H1 (cell line): ENCODE results near the gene C17orf107. TPM values are rescaled to one million over a fixed set of nuclear protein-coding genes. Genes with fewer than 3 reads are reported as not detected.

Experiments
- CTCF ChIA-PET: fragments of 300-600 bp; sonication (Branson Sonifier 250); formaldehyde crosslinking; loops from one replicate; lab custom pipeline; 2021; ENCODE audit not compliant: partially characterized antibody; lab: Charles Lee
- POLR2A ChIA-PET: fragments of 300-600 bp; sonication (Branson Sonifier 250); formaldehyde crosslinking; loops from one replicate; lab custom pipeline; 2021; ENCODE audit warnings: inconsistent platforms; ENCODE audit not compliant: partially characterized antibody; lab: Charles Lee
- DNase-seq, 2 experiments: peaks; one replicate each; pipeline versions ENCODE4 v3.0.0 to v3.0.0-alpha.2; 2010 to 2022; ENCODE audit warnings: low spot score in 2 of 2, low read depth in 1 of 2, mixed read lengths in 1 of 2
- FAIRE-seq: peaks from 2 replicates; lab custom pipeline; 2011; peaks lifted over from hg19 to GRCh38; lab: Jason Lieb, UNC
- H2AFZ ChIP-seq: 2 replicates; pipeline ENCODE4 v1.8.1; 2012; ENCODE audit warnings: low read length, inconsistent platforms
- H2AK5ac ChIP-seq: 2 replicates; pipeline ENCODE4 v1.6.1; 2013; ENCODE audit warnings: low read depth, low read length
- H2BK120ac ChIP-seq: replicated peaks from 2 replicates; pipeline ENCODE3; 2013; ENCODE audit warnings: low read depth, low read length, inconsistent platforms
- H2BK12ac ChIP-seq: 2 replicates; pipeline ENCODE4 v1.6.1; 2013; ENCODE audit warnings: low read depth, low read length
- H2BK15ac ChIP-seq: 2 replicates; pipeline ENCODE4 v1.6.1; 2013; ENCODE audit warnings: low read length
- H2BK20ac ChIP-seq: 2 replicates; pipeline ENCODE4 v1.6.1; 2013; ENCODE audit warnings: low read length
- H2BK5ac ChIP-seq: 2 replicates; pipeline ENCODE4 v1.6.1; 2013; ENCODE audit warnings: low read depth, low read length
- H3K14ac ChIP-seq: 2 replicates; pipeline ENCODE4 v1.6.1; 2013; ENCODE audit warnings: inconsistent platforms; ENCODE audit not compliant: insufficient read length
- H3K18ac ChIP-seq: 2 replicates; pipeline ENCODE4 v1.6.1; 2013; ENCODE audit warnings: low read length; ENCODE audit errors: extremely low read depth
- H3K23ac ChIP-seq: 2 replicates; pipeline ENCODE4 v1.6.1; 2013; ENCODE audit warnings: inconsistent platforms; ENCODE audit not compliant: insufficient read length
- H3K23me2 ChIP-seq: 2 replicates; pipeline ENCODE4 v1.6.1; 2013; ENCODE audit warnings: low read depth, low read length
- H3K27ac ChIP-seq: 2 replicates; pipeline ENCODE4 v1.6.1; 2011; ENCODE audit warnings: low read depth, low read length, inconsistent platforms
- H3K27me3 ChIP-seq, 4 experiments: replicated peaks in 1 of 4; 1 replicate in 1 of 4; 2 replicates in 3 of 4; pipeline versions ENCODE4 v1.6.1 to v1.8.1; 2011 to 2013; ENCODE audit warnings: low read length in 3 of 4, mild to moderate bottlenecking in 3 of 4, inconsistent platforms in 2 of 4, mixed read lengths in 2 of 4, moderate library complexity in 1 of 4; ENCODE audit not compliant: control insufficient read depth in 3 of 4, insufficient read depth in 3 of 4; ENCODE audit errors: extremely low read depth in 1 of 4
- H3K36me3 ChIP-seq, 4 experiments: 2 replicates each; pipeline versions ENCODE4 v1.6.1 to v1.8.1; 2011 to 2013; ENCODE audit warnings: mild to moderate bottlenecking in 4 of 4, low read length in 3 of 4, moderate library complexity in 2 of 4, control low read depth in 1 of 4, inconsistent platforms in 1 of 4; ENCODE audit not compliant: insufficient read depth in 4 of 4, control insufficient read depth in 2 of 4
- H3K4ac ChIP-seq: replicated peaks from 2 replicates; pipeline ENCODE3; 2013; ENCODE audit warnings: low read length, low read depth, mixed read lengths, inconsistent platforms; ENCODE audit not compliant: insufficient read length
- H3K4me1 ChIP-seq, 4 experiments: replicated peaks in 1 of 4; 1 replicate in 1 of 4; 2 replicates in 3 of 4; pipeline versions ENCODE4 v1.6.1 to v1.8.1; 2011 to 2013; ENCODE audit warnings: low read length in 3 of 4, inconsistent platforms in 2 of 4, mixed read lengths in 1 of 4; ENCODE audit not compliant: insufficient read depth in 4 of 4, control insufficient read depth in 3 of 4
- H3K4me2 ChIP-seq, 2 experiments: 2 replicates each; pipeline versions ENCODE4 v1.6.1 to v1.8.1; 2011 to 2013; ENCODE audit warnings: low read depth in 2 of 2, low read length in 2 of 2, control low read depth in 1 of 2, inconsistent platforms in 1 of 2, mild to moderate bottlenecking in 1 of 2; ENCODE audit not compliant: insufficient read depth in 1 of 2
- H3K4me3 ChIP-seq, 4 experiments: fragments of 200-600, 300-600 bp in 1 of 4; sonication (generic), shearing (Covaris generic), sonication (Bioruptor Twin) in 1 of 4; 2 replicates each; pipeline versions ENCODE4 v1.5.1 to v1.8.1; 2011 to 2016; ENCODE audit warnings: low read length in 4 of 4, low read depth in 3 of 4, control low read depth in 2 of 4, inconsistent platforms in 2 of 4, mild to moderate bottlenecking in 2 of 4, mixed read lengths in 1 of 4, moderate library complexity in 1 of 4; ENCODE audit not compliant: insufficient read depth in 2 of 4; ENCODE audit errors: extremely low read depth in 1 of 4
- H3K56ac ChIP-seq: replicated peaks from 2 replicates; pipeline ENCODE3; 2013; ENCODE audit warnings: low read depth, mild to moderate bottlenecking, mixed read lengths, low read length, inconsistent platforms; ENCODE audit not compliant: insufficient read length
- H3K79me1 ChIP-seq: 2 replicates; pipeline ENCODE4 v1.6.1; 2013; ENCODE audit warnings: low read depth, low read length, control low read depth
- H3K79me2 ChIP-seq, 2 experiments: 2 replicates each; pipeline versions ENCODE4 v1.6.1 to v1.8.1; 2012 to 2013; ENCODE audit warnings: low read length in 2 of 2, mild to moderate bottlenecking in 2 of 2, inconsistent platforms in 1 of 2; ENCODE audit not compliant: insufficient read depth in 2 of 2, control insufficient read depth in 1 of 2
- H3K9ac ChIP-seq, 4 experiments: replicated peaks in 1 of 4; 1 replicate in 1 of 4; 2 replicates in 3 of 4; pipeline versions ENCODE4 v1.6.1 to v1.8.1; 2011 to 2013; ENCODE audit warnings: low read depth in 3 of 4, low read length in 3 of 4, control low read depth in 2 of 4, mild to moderate bottlenecking in 2 of 4, moderate library complexity in 2 of 4, inconsistent platforms in 1 of 4; ENCODE audit errors: extremely low read depth in 1 of 4
- H3K9me3 ChIP-seq, 2 experiments: 2 replicates each; pipeline versions ENCODE4 v1.6.1 to v1.8.1; 2012 to 2013; ENCODE audit warnings: mild to moderate bottlenecking in 2 of 2, moderate library complexity in 2 of 2, control low read depth in 1 of 2, inconsistent platforms in 1 of 2, low read depth in 1 of 2, low read length in 1 of 2, mixed read lengths in 1 of 2; ENCODE audit not compliant: insufficient read depth in 2 of 2
- H4K20me1 ChIP-seq, 2 experiments: replicated peaks in 1 of 2; 2 replicates each; pipeline versions ENCODE3 to v1.8.1; 2011 to 2013; ENCODE audit warnings: inconsistent platforms in 2 of 2, low read length in 2 of 2, mild to moderate bottlenecking in 1 of 2; ENCODE audit not compliant: insufficient read depth in 2 of 2, control insufficient read depth in 1 of 2
- H4K5ac ChIP-seq: 2 replicates; pipeline ENCODE4 v1.6.1; 2013; ENCODE audit warnings: low read length, low read depth, mixed read lengths, inconsistent platforms; ENCODE audit not compliant: insufficient read length
- H4K8ac ChIP-seq: 2 replicates; pipeline ENCODE4 v1.8.0; 2013; ENCODE audit warnings: mild to moderate bottlenecking, moderate library complexity, low read length, inconsistent platforms; ENCODE audit not compliant: insufficient read depth; ENCODE audit errors: extremely low read depth
- H4K91ac ChIP-seq: replicated peaks from 2 replicates; pipeline ENCODE3; 2013; ENCODE audit warnings: low read length, mixed read lengths, inconsistent platforms; ENCODE audit not compliant: insufficient read length
- ATF2 ChIP-seq: IDR thresholded peaks from 2 replicates; pipeline ENCODE4 v1.6.1; 2012; ENCODE audit warnings: low read length, inconsistent platforms
- E2F6 ChIP-seq: IDR thresholded peaks from 2 replicates; pipeline ENCODE4 v1.6.1; 2012; ENCODE audit warnings: inconsistent platforms
- POLR2A ChIP-seq, 2 experiments: IDR thresholded peaks; 1 replicate in 1 of 2; 2 replicates in 1 of 2; pipeline ENCODE4 v1.6.1; 2011; ENCODE audit warnings: low read depth in 2 of 2, low read length in 2 of 2, mild to moderate bottlenecking in 2 of 2; ENCODE audit errors: control extremely low read depth in 1 of 2
- RNF2 ChIP-seq: fragments of 200-900, 300-1000 bp; sonication (generic); IDR thresholded peaks from 2 replicates; pipeline ENCODE4 v1.7.1; 2016; ENCODE audit warnings: borderline replicate concordance, low read depth, mild to moderate bottlenecking, antibody characterized with exemption, low read length; ENCODE audit not compliant: poor library complexity, severe bottlenecking; ENCODE audit errors: missing control alignments
- SP4 ChIP-seq: IDR thresholded peaks from 2 replicates; pipeline ENCODE4 v1.6.1; 2012; ENCODE audit warnings: low read length, inconsistent platforms
- SRF ChIP-seq: IDR thresholded peaks from 2 replicates; pipeline ENCODE4 v1.6.1; 2011; ENCODE audit warnings: mild to moderate bottlenecking, low read depth, low read length, moderate library complexity
- TBP ChIP-seq: IDR thresholded peaks from 2 replicates; pipeline ENCODE4 v1.6.1; 2011; ENCODE audit warnings: low read depth, low read length, improper control_type of control experiment
- USF2 ChIP-seq: IDR thresholded peaks from 2 replicates; pipeline ENCODE4 v1.6.1; 2011; ENCODE audit warnings: low read length, improper control_type of control experiment
- WGBS, 2 experiments: shearing (Covaris generic) in 1 of 2; methylation state at CpG; one replicate each; pipeline versions ENCODE4 v1.1.6 to v1.1.7; 2013 to 2015; ENCODE audit warnings: low lambda C conversion rate in 2 of 2, mixed read lengths in 2 of 2, inconsistent platforms in 1 of 2, low coverage in 1 of 2, missing lambda C conversion rate in 1 of 2; ENCODE audit not compliant: insufficient replicate concordance in 2 of 2, insufficient coverage in 1 of 2, insufficient read length in 1 of 2; ENCODE audit errors: extremely low coverage in 1 of 2, missing lambda C conversion rate in 1 of 2; 5-methylcytosine and 5-hydroxymethylcytosine counted together
- polyA plus RNA-seq, 7 experiments: library from polyadenylated mRNA; depleted of rRNA in 3 of 7; stranded (reverse) in 5 of 7; unstranded in 2 of 7; fragments of >200 nt in 5 of 7; fragments of 200-250 nt in 2 of 7; gene quantifications; 1 replicate in 5 of 7; 2 replicates in 1 of 7; 4 replicates in 1 of 7; pipeline versions ENCODE4 v1.2.1 to v1.2.3, GENCODE V29; 2011 to 2013; ENCODE audit warnings: missing spikeins in 2 of 7, mixed read lengths in 2 of 7
- total RNA-seq: library from RNA; stranded (reverse); fragmentation: NEBNext Ultra II Directional; extraction: Animal tissue kit (Norgen Biotek cat#: 25700); gene quantifications from 2 replicates; pipeline ENCODE4 v1.2.1, GENCODE V29; 2021

Gene C17orf107
- total and polyA plus RNA-seq, 2 of the 8 experiments (the other 6 are each of a cell fraction or from before 2014, with no cell fraction given) = 0.39 to 0.45 TPM

GRCh38 chr17:4942760-4943508 lies 43.6 kb downstream of the C17orf107 start:
- 94% methylated on average over 12 of the region's 13 CpGs; no CpG with 5 or more reads in 1 of the 2 experiments for WGBS, 2 experiments
- Histone ChIP-seq H2BK5ac (no peak overlapping the region), H2AFZ (no peak overlapping the region), H3K79me2 (peaks cover 8 to 66% of the 10 kb centered on the region in 2 experiments), H3K4me1 (peaks cover 4 to 18% (median 9%) of the 10 kb centered on the region in 4 experiments), H3K4me2 (no peak overlapping the region), H3K56ac (no peak overlapping the region), H4K8ac (no peak overlapping the region), H4K20me1 (peaks cover 15 to 23% of the 10 kb centered on the region in 2 experiments), H2BK12ac (no peak overlapping the region), H2BK20ac (no peak overlapping the region), H3K14ac (no peak overlapping the region), H3K9me3 (no peaks in the 10 kb centered on the region), H3K23ac (no peak overlapping the region), H3K9ac (no peak overlapping the region), H3K4ac (no peak overlapping the region), H3K79me1 (peaks cover 10% of the 10 kb centered on the region), H3K18ac (no peak overlapping the region), H2AK5ac (no peak overlapping the region), H3K27me3 (no peaks in the 10 kb centered on the region), H2BK120ac (no peak overlapping the region), H3K23me2 (peaks cover 25% of the 10 kb centered on the region), H4K91ac (no peak overlapping the region), H3K27ac (no peak overlapping the region), H4K5ac (no peak overlapping the region), H2BK15ac (no peak overlapping the region), H3K36me3 (peaks cover 12 to 47% (median 31%) of the 10 kb centered on the region in 4 experiments), H3K4me3 (no peak overlapping the region)
- POLR2A ChIA-PET = interaction anchor here (0.7 to 27.4 kb wide), 9 partner anchors 9 to 254 kb away, joined by 3 to 987 read pairs (median 6); partner anchors contain the start of genes ENO3, PFN1 and SPAG7
- CTCF ChIA-PET = interaction anchor here (0.8 to 5.9 kb wide), 5 partner anchors 10 to 41 kb away, joined by 3 to 26 read pairs (median 3); no protein-coding TSS in a partner anchor
- DNase-seq = no peak
- no peak for FAIRE-seq
- no peak for TF ChIP-seq USF2
- peak; percentile 38 to 47; a peak in 2 of 3 replicates for TF ChIP-seq POLR2A (IDR thresholded peaks at IDR 0.05; ENCODE audit: control extremely low read depth in 1 of 2, low read depth in 2 of 2, low read length in 2 of 2)
- no peak for TF ChIP-seq RNF2
- TF ChIP-seq SP4 = no peak
- TF ChIP-seq ATF2 = no peak
- no peak for TF ChIP-seq TBP
- no peak for TF ChIP-seq E2F6
- no peak for TF ChIP-seq SRF
